Neural crest cell (in vitro differentiated cells): ENCODE measurements around the gene CLTB. TPM values are rescaled to one million over a fixed set of nuclear protein-coding genes. Genes with fewer than 3 reads are reported as not detected.

Source experiments
- DNase-seq: peaks from one replicate; pipeline ENCODE4 v3.0.0; 2021; ENCODE audit warnings: low read depth, mixed read lengths, low spot score
- H3K27ac Mint-ChIP-seq: one replicate; pipeline ENCODE4 v1.8.0; 2021; ENCODE audit warnings: mild to moderate bottlenecking, mixed read lengths; ENCODE audit not compliant: unreplicated experiment
- H3K27me3 Mint-ChIP-seq: 2 replicates; pipeline ENCODE4 v1.8.0; 2021; ENCODE audit warnings: low read depth, mild to moderate bottlenecking, mixed read lengths
- H3K36me3 Mint-ChIP-seq: 2 replicates; pipeline ENCODE4 v1.8.0; 2021; ENCODE audit warnings: low read depth, mild to moderate bottlenecking, mixed read lengths
- H3K4me1 Mint-ChIP-seq: 2 replicates; pipeline ENCODE4 v1.8.0; 2021; ENCODE audit warnings: mixed read lengths
- H3K4me3 Mint-ChIP-seq: one replicate; pipeline ENCODE4 v1.8.0; 2021; ENCODE audit warnings: mild to moderate bottlenecking, mixed read lengths
- H3K9me3 Mint-ChIP-seq: 2 replicates; pipeline ENCODE4 v1.8.0; 2021; ENCODE audit warnings: mixed read lengths
- total RNA-seq: library from RNA; stranded (reverse); gene quantifications from 2 replicates; pipeline ENCODE4 v1.2.1, GENCODE V29; 2021
- TF ChIP-seq, protein P1 (sequence below): fragments of 200-600 bp; sonication (generic); conservative IDR thresholded peaks from 2 replicates; pipeline ENCODE4 v1.5.0; 2021; ENCODE audit warnings: antibody characterized with exemption, mild to moderate bottlenecking

Gene CLTB
- total RNA-seq, 1 donor from 2014 or later: 31.6 TPM

DNA sequence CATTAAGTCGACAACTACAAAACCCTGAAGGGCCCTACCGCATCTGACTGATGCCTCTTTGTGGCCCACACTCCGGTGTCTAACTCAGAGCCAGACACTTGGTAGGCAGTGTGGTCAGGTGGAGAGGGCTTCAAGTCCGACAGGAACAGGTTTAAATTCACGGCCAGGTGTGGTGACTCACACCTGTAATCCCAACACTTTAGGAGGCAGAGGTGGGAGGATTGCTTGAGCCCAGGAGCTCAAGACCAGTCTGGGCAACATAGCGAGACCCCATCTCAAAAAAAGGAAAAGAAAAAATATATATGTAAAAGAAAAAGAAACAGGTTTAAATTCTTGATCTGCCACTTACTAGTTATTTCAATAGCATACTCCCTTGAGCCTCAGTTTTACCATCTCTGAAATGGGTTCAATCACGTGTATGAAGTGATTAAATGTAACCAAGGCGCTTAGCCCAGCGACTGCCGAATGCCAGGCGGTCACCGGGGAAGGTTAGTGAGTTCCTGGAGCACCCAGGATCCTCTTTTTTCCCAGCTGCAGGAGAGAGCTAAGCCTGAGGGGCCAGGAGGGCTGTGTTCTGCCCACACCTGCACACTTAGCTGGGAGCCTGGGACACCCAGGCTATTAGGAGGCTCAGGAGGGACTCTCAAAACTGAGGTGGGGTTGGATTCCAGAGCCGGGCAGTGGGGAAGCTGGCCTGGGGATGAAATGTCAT is 943 bp downstream of the CLTB start:
- H3K27me3 Mint-ChIP-seq: peaks cover 14% of the 10 kb centered on the region
- peaks cover 1% of the 10 kb centered on the region for H3K9me3 Mint-ChIP-seq
- peaks cover 14% of the 10 kb centered on the region for H3K4me1 Mint-ChIP-seq
- H3K27ac Mint-ChIP-seq: no peak overlapping the region
- no peak for DNase-seq
- H3K36me3 Mint-ChIP-seq: no peaks in the 10 kb centered on the region
- H3K4me3 Mint-ChIP-seq: peak overlapping the region; percentile 85
- TF ChIP-seq, protein P1, sequence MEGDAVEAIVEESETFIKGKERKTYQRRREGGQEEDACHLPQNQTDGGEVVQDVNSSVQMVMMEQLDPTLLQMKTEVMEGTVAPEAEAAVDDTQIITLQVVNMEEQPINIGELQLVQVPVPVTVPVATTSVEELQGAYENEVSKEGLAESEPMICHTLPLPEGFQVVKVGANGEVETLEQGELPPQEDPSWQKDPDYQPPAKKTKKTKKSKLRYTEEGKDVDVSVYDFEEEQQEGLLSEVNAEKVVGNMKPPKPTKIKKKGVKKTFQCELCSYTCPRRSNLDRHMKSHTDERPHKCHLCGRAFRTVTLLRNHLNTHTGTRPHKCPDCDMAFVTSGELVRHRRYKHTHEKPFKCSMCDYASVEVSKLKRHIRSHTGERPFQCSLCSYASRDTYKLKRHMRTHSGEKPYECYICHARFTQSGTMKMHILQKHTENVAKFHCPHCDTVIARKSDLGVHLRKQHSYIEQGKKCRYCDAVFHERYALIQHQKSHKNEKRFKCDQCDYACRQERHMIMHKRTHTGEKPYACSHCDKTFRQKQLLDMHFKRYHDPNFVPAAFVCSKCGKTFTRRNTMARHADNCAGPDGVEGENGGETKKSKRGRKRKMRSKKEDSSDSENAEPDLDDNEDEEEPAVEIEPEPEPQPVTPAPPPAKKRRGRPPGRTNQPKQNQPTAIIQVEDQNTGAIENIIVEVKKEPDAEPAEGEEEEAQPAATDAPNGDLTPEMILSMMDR: no peak

DNA sequence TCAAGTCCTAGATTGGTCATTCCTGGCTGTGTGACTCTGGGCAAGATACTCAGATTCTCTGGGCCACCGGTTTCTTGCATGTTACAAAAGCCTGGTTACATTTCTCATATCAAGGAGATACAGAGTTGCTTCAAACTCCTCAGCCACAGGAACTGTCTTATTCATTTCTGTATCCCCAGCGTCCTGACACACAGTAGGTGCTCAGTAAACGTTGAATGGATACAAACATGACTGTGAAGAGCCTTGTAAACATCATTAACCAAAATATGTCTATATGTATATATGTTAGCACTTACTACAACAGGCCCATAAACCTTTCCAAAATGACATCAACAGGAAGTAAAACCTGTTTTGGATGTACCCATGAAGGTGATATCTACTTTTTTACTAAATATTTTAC is 1.6 kb downstream of the CLTB start:
- peak overlapping the region; percentile 49 for H3K4me3 Mint-ChIP-seq
- TF ChIP-seq, protein P1: no peak
- H3K27me3 Mint-ChIP-seq: peaks cover 10% of the 10 kb centered on the region
- H3K4me1 Mint-ChIP-seq: peaks cover 14% of the 10 kb centered on the region
- no peak overlapping the region for H3K27ac Mint-ChIP-seq
- no peaks in the 10 kb centered on the region for H3K9me3 Mint-ChIP-seq
- no peaks in the 10 kb centered on the region for H3K36me3 Mint-ChIP-seq
- no peak for DNase-seq

DNA sequence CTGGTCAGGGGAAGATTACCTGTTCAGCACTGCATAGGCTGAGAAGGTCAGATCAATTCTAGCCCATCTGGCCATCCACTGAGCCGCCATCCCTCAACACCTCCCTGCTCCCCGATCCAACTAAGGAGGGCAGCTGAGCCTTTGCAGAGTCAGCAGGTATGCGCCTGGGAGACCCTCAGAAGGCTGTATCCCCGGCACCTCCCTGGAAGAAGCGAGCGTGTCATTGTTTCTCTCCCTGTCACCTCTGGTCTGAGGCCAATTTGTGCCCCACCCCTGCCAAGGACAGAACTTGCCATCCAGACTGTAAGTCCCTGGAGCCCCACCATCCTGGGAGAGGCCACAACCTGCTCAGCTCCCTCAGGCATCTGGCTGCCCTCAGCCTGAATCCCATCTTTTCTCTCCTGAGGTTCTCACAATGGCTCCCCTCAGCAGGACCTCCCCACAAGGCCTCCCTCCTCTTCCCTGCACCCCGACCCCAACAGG is 2.6 kb downstream of the CLTB start:
- H3K4me1 Mint-ChIP-seq: peaks cover 14% of the 10 kb centered on the region
- H3K27ac Mint-ChIP-seq: no peak overlapping the region
- H3K9me3 Mint-ChIP-seq: no peaks in the 10 kb centered on the region
- peak overlapping the region; percentile 49 for H3K4me3 Mint-ChIP-seq
- peaks cover 10% of the 10 kb centered on the region for H3K27me3 Mint-ChIP-seq
- H3K36me3 Mint-ChIP-seq: no peaks in the 10 kb centered on the region
- DNase-seq: no peak
- TF ChIP-seq, protein P1: no peak

DNA sequence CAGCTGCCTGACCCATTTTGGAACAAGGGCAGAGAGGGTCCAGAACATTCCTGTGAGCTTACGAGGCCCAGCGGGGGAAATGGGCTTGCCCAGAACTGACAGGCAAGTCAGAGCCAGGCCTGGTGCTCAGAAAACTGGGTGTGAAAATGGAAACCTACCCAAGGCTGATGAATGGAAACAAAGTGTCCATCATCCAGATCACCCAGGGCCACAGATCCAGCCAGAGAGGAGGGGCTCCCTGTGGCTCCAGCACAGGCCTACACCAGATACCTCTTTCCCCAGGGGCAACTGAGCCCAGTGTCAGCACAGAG is 3.1 kb downstream of the CLTB start:
- no peak for DNase-seq

DNA sequence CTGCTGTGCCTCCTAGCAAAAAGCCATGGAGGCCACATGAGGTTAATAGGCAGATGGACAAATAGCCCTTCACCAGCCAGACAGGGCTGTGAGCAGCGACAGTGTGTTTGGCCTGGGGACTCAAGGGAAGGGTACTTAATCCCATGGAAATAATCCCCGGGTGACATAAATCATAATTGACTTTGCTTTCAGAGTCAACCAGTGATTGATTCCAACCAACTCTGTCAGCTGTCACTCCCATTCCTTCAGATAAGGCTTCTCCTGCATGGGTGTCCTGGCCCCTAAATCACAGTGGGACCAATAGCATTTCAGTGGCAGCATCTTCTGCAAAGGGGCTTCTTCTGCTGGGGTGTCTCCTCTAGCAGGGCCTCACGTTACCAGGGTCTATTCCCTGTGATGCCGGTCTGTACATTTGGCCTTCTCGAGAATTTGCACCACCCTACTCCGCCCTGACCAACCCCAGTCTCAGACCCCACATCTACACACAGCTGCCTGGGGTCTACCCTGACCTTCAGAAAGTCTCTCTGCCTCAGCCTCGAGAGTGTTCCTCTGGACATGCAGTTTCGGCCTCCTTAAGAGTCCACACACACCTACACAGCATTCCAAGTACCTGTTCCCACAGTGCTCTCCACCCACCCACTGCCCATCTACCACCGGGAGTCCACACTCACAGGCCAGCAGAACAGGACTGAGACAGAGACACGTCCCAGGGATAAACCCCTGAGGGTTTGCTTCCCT is 3.7 kb downstream of the CLTB start:
- Mint-ChIP-seq H3K9me3 (no peaks in the 10 kb centered on the region), H3K4me3 (peak overlapping the region; percentile 23), H3K27ac (no peak overlapping the region), H3K4me1 (peaks cover 14% of the 10 kb centered on the region), H3K27me3 (peaks cover 4% of the 10 kb centered on the region), H3K36me3 (no peaks in the 10 kb centered on the region)
- no peak for DNase-seq
- TF ChIP-seq, protein P1: no peak

More for the DNA sequence above, 3.1 kb downstream of the CLTB start:
- TF ChIP-seq, protein P1: no peak
- Mint-ChIP-seq H3K9me3 (no peaks in the 10 kb centered on the region), H3K36me3 (no peaks in the 10 kb centered on the region), H3K4me1 (peaks cover 14% of the 10 kb centered on the region), H3K27ac (no peak overlapping the region), H3K27me3 (peaks cover 8% of the 10 kb centered on the region), H3K4me3 (no peak overlapping the region)
